ENCODE measurements around the gene LPAR2.

The LPAR2 gene

DNA sequence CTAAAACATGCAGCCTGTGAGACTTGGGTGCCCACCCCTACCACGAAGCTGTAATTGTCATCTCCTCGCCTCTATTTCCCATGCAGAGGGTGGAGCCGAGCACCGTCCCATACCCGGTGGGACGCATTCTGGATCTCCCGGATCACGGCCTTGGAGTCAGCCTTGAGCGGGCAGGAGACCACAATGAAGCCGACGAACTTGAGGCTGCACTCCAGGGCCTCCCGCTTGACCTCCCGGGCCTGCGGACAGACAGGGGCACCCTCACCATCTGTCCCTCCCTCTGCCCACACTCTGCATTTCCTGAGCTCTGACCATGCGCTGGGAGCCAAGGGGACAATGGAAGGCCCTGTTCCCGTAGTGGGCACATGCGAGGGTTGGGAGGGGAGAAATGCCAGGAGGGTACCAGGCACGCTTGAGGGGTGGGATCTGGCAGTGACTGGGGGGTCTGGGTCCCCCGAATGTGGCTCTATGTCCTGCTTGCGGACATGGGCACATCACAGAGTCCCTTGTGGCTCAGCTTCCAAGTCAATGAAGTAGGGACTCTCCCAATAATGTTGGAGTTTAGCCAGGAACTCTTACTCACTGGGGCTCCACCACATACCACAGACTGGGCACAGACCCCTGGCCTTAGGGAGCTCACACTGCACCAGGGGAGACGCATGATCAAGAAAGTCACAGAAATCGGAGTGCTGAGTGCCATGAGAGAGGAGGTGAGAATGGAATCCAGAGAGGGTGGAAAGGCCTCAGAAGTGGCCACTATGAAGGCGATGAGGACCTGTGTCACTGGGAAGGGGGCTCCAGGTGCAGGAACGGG is 24.7 kb upstream of the LPAR2 start:
- DNase-seq = no peak

GRCh38 chr19:19651076-19651475 is 23.1 kb upstream of the LPAR2 start:
- DNase-seq = no peak

- no peak for DNase-seq
These were observed 22.3 kb upstream of the LPAR2 start for GRCh38 chr19:19650331-19650730.

- DNase-seq = no peak
These were observed 21.6 kb upstream of the LPAR2 start for GRCh38 chr19:19649580-19649995.

GRCh38 chr19:19649155-19649554 is 21.1 kb upstream of the LPAR2 start:
- DNase-seq = no peak

- DNase-seq = no peak
These were observed 19.2 kb upstream of the LPAR2 start for GRCh38 chr19:19647037-19647835.

- no peak for DNase-seq
These were observed 17.3 kb upstream of the LPAR2 start for GRCh38 chr19:19645233-19645870.

- no peak for DNase-seq
These were observed 16.0 kb upstream of the LPAR2 start for GRCh38 chr19:19644054-19644388.

DNA sequence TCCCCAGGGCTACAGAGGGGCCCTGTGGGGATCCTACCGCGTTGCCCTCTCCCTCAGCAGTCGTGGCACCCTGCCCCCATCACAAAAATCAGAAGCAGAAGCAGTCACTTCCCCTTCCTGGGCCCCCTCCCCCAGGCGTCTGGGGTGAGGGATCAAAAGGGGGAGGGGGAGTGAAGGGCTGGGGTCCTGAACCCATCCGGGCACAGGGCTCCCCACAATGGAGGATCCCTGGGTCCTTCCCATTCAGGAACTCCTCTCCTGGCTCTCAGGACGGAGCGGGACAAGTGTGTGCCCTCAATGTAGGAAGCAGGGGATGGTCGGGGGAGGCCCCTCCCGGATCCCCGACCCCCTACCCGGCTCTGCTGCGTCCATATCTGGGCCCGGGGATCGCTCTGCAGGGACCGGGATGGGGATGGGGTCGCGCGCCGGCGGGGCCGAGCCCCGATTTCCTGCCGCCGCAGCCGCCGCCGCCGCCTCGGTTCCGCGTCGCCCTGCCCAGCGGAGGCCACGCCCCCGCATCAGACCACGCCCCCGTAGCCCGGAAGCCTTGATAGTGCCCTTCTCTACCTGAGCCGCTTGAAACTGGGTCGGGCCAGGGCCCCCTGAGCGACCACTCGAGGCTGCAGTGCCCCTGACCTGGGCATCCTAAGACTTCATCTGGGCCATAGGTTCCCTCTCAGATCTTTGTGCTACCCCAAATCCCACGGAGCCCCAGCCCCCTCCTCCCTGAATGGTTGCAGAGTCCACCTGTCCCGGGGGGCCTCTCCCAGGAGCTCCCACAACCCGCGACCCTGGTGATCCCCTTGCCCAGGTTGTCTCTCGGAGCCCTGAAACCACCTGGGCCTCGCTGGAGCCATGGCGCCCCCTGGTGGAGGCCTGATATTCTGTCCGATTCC is 15.4 kb upstream of the LPAR2 start, which contains the start of gene GMIP:
TSS of gene GMIP (minus strand) at position 500 of the 896 bp plus-strand sequence. CDS start at position 372, 128 bp downstream.
- peak; percentile 19 to 55 for DNase-seq

DNA sequence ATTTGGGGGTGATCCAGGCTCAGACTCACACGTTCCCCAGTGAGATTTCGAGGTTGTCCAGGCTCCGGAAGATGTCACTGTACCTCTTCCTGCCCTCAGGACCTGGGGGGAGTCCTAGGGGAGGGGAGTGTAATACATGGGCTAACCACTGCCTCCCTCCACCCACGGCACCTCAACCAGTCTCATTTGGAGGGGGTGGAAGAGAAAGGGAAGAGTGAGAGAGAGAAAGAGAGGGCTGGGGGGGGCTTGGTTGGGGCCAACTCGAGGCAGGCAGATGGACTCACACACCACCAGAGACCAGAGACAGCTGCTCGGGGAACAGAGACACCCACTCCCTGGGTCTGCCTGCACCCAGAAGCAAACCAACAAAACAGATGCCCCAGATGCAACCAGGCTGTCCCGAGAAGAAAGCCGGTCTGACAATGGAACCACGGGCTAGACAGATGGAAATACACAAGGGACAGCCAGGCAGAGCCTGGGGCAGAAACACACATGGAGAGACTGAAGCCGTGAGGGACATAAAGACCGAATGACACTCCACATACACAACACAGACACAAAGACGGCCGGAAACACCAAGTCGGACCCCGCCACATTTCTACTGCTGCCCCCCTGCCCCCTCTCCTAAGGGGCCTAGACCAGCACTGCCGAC is 14.6 kb upstream of the LPAR2 start:
- peak in 1 of 2 experiments; percentile 35 for DNase-seq

- DNase-seq = no peak
These were observed 9.7 kb upstream of the LPAR2 start for GRCh38 chr19:19637523-19638251.

DNA sequence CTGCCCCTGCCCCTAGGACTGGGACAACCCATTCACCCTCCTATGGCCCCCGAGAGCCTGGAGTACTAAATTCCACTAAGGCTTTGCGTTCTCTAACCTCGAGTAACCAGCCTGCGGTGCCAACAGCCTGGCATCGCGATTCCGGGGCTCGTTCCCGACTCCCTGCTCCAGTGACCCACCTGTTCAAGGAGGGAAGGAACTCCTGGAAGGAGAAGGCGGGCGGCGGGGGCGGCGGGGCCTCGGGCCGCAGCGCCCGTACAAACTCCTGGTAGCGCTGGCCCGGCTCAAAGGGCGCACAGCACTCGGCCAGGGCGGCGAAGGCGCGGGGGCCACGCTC is 9.1 kb upstream of the LPAR2 start:
- DNase-seq = no peak

- DNase-seq = no peak
These were observed 8.7 kb upstream of the LPAR2 start for GRCh38 chr19:19636573-19637185.

DNA sequence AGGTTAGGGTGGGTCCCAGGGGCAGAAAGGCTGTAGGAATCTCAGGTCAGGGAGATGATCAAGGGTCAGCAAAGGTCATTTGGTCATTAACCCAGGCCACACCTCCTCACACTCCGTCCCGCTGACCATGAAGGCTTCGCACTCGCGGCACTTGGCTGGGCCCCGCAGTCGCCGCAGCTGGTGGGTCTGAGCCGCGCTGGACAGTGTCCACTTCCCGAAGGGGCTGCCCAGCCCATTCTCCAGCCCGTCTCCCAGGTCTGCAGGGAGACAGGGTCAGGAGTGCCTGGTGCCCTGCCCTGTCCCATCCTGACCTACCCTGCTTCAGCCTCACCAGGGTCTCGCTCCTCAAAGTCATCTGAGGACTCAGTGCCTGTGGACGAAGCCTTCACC is 7.3 kb upstream of the LPAR2 start:
- DNase-seq = no peak

- DNase-seq = no peak
These were observed 6.7 kb upstream of the LPAR2 start for GRCh38 chr19:19634516-19635312.

DNA sequence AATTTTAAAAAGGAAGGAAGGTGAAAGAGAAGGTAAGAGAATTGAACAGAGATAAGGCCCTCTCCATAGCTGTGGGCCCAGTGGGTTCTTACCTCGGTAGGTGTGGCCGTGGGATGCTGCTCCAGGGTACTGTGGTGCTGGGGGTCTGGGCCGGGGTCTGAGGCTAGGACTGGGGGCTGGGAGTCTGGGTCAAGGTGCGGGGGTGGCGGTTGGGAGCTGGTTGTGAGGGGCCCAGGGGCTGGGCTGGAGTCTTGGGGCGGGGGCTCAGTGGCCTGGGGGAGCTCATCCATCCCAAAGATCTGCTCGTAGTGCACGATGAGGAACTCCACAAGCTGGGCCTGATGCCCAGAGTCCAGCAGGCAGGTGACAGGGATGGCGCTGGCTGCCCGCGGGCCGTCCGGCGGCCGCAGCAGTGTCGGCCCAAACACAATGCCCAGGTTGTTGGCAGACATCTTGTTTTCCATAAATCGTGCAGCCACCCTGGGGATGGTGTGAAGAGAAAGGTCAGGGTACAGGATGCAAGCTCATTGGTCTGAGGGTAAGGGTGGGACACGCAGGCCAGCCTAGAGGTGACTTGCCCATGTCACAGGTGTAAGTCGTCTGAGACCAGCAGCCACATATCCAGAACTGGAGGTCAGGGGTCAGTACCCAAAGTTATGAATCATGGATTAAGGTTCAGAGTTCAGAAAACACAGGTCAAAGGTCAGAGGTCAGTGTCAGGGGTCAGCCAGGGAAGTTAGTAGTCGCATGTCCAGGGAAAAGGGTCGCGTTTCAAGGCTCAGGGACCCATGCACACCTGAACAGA is 5.9 kb upstream of the LPAR2 start:
- DNase-seq = no peak

DNA sequence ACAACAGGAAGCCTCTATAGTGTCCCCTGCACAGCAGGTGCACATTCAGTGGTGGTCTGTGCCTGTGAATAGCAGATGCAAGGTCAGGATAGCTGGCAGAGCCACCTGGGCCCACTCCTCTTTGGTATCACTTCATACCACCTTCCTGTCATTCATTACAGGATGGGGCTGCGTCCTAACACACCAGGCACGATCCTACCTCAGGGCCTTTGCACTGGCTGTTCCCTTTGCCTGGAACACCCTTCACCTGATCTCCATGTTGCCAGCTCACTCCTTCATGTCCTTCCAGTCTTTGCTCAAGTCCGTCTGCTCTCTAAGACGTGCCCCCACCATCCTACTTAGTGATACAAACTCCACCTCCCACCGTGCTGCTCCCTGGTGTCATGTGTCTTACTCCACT is 4.6 kb upstream of the LPAR2 start:
- no peak for DNase-seq

DNA sequence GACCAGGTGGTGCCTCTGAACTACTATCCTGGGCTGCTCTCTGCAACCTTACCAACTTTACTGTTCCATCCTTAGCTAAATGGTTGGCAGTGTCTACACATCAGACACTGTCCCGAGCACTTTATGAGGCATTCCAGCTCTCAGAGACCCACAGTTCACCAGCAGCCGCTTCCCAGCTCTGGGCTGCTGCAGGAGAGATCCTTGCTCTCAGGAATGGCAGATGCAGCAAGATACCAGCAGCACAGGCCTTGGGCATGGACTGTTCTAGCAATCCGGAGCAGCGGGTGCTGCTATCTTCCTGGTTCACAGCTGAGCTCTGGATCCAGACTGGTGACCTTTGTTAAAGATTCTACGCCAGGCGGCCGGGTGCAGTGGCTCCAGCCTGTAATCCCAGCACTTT is 3.3 kb upstream of the LPAR2 start:
- DNase-seq = no peak

DNA sequence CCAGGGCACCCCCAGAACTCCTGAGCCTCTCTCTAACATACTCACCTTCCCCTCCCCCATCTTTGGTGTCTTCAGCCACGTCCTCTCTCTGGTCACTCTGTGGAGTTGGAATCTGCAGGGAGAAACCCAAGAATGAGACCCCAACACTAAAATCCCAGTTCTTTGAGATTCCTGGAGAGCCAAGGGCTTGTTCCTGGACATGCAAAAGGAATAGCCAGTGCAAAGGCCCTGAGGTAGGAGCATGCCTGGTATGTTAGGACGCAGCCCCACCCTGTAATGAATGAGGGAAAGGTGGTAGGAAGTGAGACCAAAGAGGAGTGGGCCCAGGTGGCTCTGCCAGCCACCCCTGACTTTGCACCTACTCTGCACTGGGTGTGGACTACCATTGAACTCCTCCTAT is 2.4 kb upstream of the LPAR2 start:
- DNase-seq = no peak

Measured in SW 1271 (cell line).